GM18508 (cell line): ENCODE data around the gene PANX2.
"Not testable (repeated sequence)": the region's sequence is repeated elsewhere in the genome, so short reads cannot be mapped to it uniquely, and the experiment has no call there.

Source experiments
- ATAC-seq: cut with Tn5 transposase; IDR thresholded peaks from one replicate; pipeline ENCODE4 v1.9.1; 2021; ENCODE audit warnings: moderate number of reproducible peaks; ENCODE audit not compliant: insufficient read depth, unreplicated experiment

Gene PANX2

GRCh38 chr22:50170453-50171318 lies at the start of gene PANX2:
TSS of gene PANX2 (plus strand) at chr22:50170731. CDS start at chr22:50170731, 0 bp downstream.
- no peak for ATAC-seq

GRCh38 chr22:50121202-50121740 lies 49.3 kb upstream of the PANX2 start:
- ATAC-seq = no peak

GRCh38 chr22:50123119-50123518 lies 47.4 kb upstream of the PANX2 start:
- no peak for ATAC-seq

GRCh38 chr22:50125029-50125428 lies 45.5 kb upstream of the PANX2 start:
- ATAC-seq = no peak

- ATAC-seq = no peak
These were observed 41.3 kb upstream of the PANX2 start for GRCh38 chr22:50129121-50129736.

GRCh38 chr22:50131894-50132293 lies 38.6 kb upstream of the PANX2 start:
- no peak for ATAC-seq

GRCh38 chr22:50134481-50134880 lies 36.0 kb upstream of the PANX2 start:
- no peak for ATAC-seq

GRCh38 chr22:50136581-50137015 lies 33.9 kb upstream of the PANX2 start:
- no peak for ATAC-seq

GRCh38 chr22:50137277-50137676 lies 33.3 kb upstream of the PANX2 start:
- ATAC-seq = not testable (repeated sequence)

- no peak for ATAC-seq
These were observed 32.5 kb upstream of the PANX2 start for GRCh38 chr22:50138041-50138440.

GRCh38 chr22:50138988-50139387 lies 31.5 kb upstream of the PANX2 start:
- no peak for ATAC-seq

- no peak for ATAC-seq
These were observed 30.6 kb upstream of the PANX2 start for GRCh38 chr22:50139843-50140415.

- no peak for ATAC-seq
These were observed 29.9 kb upstream of the PANX2 start for GRCh38 chr22:50140615-50141014.

GRCh38 chr22:50141462-50141861 lies 29.1 kb upstream of the PANX2 start:
- ATAC-seq = no peak

- ATAC-seq = no peak
These were observed 28.6 kb upstream of the PANX2 start for GRCh38 chr22:50141891-50142363.

- no peak for ATAC-seq
These were observed 27.4 kb upstream of the PANX2 start for GRCh38 chr22:50143096-50143495.

GRCh38 chr22:50144005-50144614 lies 26.4 kb upstream of the PANX2 start:
- ATAC-seq = no peak

- no peak for ATAC-seq
These were observed 24.7 kb upstream of the PANX2 start for GRCh38 chr22:50145721-50146438.

GRCh38 chr22:50146439-50147238 lies 23.9 kb upstream of the PANX2 start:
- no peak for ATAC-seq
